ENCODE results near the gene LRRC49.

GRCh38 chr15:71072423-71072822 lies 179.8 kb downstream of the LRRC49 start:
- TF ChIP-seq JUN (CRISPR knock-in tag; IDR thresholded peaks at IDR 0.05) (no peak), PHF20 (CRISPR knock-in tag; IDR thresholded peaks at IDR 0.05) (no peak), KAT2B (IDR thresholded peaks at IDR 0.05; ENCODE audit: borderline replicate concordance, low read depth, low read length) (no peak), TBX2 (CRISPR knock-in tag; IDR thresholded peaks at IDR 0.05; ENCODE audit: borderline replicate concordance) (no peak), PRPF4 (IDR thresholded peaks at IDR 0.05; ENCODE audit: low read depth, low read length, poor library complexity, severe bottlenecking) (no peak), NR2F6 (IDR thresholded peaks at IDR 0.05) (no peak), NR2F6 (CRISPR knock-in tag; IDR thresholded peaks at IDR 0.05) (no peak), HDAC1 (CRISPR knock-in tag; IDR thresholded peaks at IDR 0.05) (no peak), ESRRA (CRISPR knock-in tag; IDR thresholded peaks at IDR 0.05; ENCODE audit: low read depth) (no peak), ZNF75D (CRISPR knock-in tag; IDR thresholded peaks at IDR 0.05; ENCODE audit: borderline replicate concordance) (no peak), ATF3 (CRISPR knock-in tag; IDR thresholded peaks at IDR 0.05) (no peak), HDAC2 (CRISPR knock-in tag; IDR thresholded peaks at IDR 0.05) (no peak), EED (CRISPR knock-in tag; IDR thresholded peaks at IDR 0.05) (no peak), AKAP8 (CRISPR knock-in tag; IDR thresholded peaks at IDR 0.05) (no peak), ZFYVE20 (CRISPR knock-in tag; IDR thresholded peaks at IDR 0.05; ENCODE audit: borderline replicate concordance, low read depth) (no peak)

Measured in HepG2 (cell line).